Activated naive CD4-positive, alpha-beta T cell (primary cell): ENCODE results near the gene MPL.
"Not testable (repeated sequence)": the region's sequence is repeated elsewhere in the genome, so short reads cannot be mapped to it uniquely, and the experiment has no call there.

ENCODE experiments used
- DNase-seq, 4 experiments: peaks; one replicate each; lab custom pipeline; 2025; lab: John Stamatoyannopoulos, UW

The MPL gene

DNA sequence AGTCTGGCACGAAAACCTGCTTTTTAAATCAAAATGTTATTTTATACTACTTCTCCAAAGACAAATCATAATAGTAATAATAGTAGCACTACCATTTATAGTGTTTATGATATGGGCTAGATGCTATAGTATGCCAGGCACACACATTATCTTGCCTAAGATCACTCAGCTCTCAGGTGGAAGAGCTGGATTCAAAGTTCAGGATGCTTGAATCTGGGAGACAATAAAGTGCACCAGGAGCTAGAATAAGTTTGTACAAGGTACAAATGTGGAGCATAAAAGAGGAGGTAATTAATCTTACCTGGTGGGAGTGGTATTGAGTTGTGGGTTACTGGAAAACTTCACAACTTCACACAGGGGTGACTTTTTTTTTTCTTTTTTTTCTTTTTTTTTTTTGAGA is 40.2 kb downstream of the MPL start:
- no peak for DNase-seq

DNA sequence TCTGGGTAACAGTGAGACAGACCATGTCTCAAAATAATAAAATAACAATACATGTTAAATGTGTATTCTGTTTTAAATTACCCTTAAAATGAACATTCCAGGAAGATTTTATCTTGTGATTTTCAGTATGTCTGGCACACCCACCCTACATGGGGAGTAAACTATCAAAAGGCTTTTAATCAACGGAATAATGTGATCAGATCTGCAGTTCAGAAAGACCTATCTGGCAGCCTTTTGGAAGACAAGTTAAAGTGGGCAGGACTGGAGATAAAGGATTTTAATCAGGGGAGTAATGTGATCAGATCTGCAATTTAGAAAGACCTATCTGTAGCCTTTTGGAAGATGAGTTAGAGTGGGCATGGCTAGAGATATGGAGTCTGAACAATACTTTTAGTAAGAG is 41.9 kb downstream of the MPL start:
- no peak for DNase-seq

DNA sequence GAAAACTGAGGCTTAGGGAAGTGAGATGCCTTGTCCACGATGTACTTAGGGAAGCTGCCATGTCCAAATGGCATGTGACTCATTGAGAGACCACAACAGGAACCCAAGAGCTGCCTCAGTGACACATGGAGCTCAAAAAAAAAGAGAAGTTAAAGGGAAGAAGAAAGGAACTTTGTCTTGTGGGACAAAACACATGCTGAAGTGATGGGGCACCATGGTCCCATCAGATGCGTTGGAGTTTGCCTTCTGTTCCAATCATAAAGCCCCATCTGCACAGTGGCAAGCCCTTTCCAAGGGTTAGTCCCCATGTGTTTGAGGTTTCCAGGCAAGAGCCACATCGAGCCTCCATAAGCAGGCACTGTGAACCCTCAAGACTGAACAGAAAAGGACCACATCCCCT is 44.0 kb downstream of the MPL start:
- no peak for DNase-seq

GRCh38 chr1:43382027-43382779 is 44.6 kb downstream of the MPL start:
- no peak for DNase-seq

DNA sequence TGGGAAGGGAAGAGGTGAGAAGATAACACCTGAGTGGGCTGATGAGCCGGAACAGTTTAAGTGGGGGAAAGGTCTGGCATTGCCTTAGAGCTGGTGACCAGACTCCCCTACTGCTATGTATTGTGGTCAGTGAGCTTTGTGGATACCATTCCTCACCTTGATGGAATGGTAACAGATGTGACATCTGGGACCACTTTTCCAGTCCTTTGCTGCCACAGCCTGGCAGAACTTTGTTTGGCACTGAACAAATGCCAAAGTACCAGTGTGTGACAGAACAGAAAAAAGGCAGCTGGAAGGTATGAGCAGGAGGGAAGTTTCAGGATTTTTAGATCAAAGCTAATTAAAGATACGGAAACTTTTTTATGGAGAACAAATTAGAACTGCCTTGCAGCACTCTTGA is 45.8 kb downstream of the MPL start:
- DNase-seq = no peak

- DNase-seq = no peak
Measured at GRCh38 chr1:43386676-43387075, 49.1 kb downstream of the MPL start.

- DNase-seq = no peak
Measured at GRCh38 chr1:43387976-43388599, 50.5 kb downstream of the MPL start.

DNA sequence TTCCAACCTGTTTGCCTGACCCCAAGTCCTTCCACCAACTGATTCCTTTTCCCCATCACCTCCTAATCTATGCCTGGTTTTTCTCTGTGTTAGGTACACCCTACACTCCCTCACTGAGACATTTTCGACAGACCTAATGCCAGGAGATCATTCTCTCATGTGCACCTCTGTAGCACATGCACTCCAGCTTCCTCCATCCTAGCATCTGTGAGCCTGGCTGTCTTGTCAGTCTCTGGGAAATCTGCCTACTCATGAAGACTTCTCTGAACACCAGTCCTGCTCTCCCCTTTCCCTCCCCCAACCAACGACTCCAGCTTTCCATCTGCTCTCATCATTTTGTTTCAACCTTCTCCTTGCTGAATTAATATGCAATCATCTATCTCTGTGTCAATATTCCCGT is 51.0 kb downstream of the MPL start:
- DNase-seq = no peak

- DNase-seq = peak; percentile 70 to 88 (median 80)
Measured at GRCh38 chr1:43389326-43390313, 52.0 kb downstream of the MPL start, which contains the start of the genes MED8 and SZT2. Gene MED8 (minus strand): TSS chr1:43389800. CDS start chr1:43389764, 36 bp downstream. Gene SZT2 (plus strand): TSS chr1:43389899. CDS start chr1:43389969, 70 bp downstream.

DNA sequence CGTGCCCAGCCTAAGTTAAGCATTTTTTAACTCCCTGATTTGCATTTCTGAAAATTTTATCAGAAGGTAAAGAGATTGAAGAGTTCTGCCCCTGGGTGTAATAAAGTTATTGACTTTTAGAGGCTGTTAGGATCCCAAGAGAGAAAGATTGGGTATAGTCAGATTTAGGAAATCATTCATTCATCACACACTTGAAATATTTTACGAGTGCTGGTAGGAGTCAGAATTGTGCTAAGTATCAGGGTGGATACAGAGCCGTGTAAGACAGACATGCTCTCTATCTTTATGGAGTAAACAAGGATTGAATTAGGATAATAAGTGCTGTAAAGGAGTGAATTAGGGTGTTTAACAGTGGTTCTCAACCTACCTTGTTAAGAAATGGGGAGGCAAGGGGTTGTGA is 55.1 kb downstream of the MPL start:
- no peak for DNase-seq

DNA sequence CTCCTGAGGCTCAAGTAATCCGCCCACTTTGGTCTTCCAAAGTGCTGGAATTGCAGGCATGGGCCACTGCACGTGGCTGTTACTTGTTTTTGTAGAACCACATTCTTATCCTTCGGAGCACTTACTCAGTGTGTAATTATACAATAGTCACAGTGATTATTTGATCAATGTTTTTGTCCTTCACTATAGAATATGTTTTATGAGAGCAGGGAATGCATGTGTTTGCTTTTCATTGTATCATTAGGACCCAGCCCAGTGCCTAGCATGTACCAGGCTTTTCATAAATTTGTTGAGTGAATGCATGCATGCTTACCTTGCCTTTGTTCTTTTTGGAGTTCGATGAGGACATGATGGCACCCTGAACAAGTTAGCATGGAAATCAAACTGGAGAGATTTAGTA is 57.9 kb downstream of the MPL start:
- no peak for DNase-seq

- DNase-seq = no peak
Measured at GRCh38 chr1:43396059-43396458, 58.4 kb downstream of the MPL start.

- DNase-seq = no peak
Measured at GRCh38 chr1:43398227-43398626, 60.6 kb downstream of the MPL start.

DNA sequence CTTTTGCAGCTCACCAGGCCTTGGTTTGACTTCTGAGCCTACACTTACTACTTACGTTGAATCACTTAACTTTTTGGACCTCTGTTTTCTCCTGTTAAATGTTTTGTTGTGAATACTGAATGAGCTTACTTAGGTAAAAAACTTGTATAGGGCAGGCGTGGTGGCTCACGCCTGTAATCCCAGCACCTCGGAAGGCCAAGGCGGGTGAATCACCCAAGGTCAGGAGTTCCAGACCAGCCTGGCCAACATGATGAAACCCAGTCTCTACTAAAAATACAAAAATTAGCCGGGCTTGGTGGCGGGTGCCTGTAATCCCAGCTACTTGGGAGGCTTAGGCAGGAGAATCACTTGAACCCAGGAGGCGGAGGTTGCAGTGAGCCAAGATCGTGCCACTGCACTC is 62.8 kb downstream of the MPL start:
- not testable (repeated sequence) for DNase-seq

GRCh38 chr1:43402089-43402865 is 64.7 kb downstream of the MPL start:
- no peak for DNase-seq
